ENCODE data around the gene AGPAT3. TPM values are rescaled to one million over a fixed set of nuclear protein-coding genes. Genes with fewer than 3 reads are reported as not detected.

AGPAT3 gene
- total RNA-seq, 1 donor from 2014 or later: 34.4 TPM

DNA sequence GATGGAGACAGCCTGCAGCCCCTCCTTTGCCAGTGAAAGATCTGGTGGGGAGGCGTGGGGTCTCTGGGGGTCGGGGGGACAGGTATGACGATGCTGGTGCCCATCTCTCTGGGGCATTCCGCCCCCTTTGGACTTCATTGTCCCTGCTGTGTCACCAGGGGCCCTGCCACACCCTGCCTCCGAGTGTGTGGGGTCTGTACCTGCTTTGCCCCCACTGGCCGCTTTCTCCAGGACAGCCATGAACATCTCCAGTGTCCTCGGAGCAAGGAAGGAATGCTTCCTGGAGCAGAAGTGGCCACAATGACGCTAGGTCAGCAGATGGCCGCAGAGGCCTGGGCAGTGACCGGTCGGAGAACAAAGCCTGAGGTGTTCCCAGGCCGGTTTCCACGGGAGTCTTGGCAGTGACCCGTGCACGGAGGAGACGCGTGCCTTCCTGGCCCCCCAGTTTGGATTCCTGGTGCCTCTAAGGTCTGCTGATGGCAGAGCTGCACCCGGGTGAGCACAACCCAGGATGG is 128.5 kb downstream of the AGPAT3 start:
- no peak for DNase-seq (ENCODE audit: low read depth in 2 of 2)

- no peak for DNase-seq (ENCODE audit: low read depth in 2 of 2)
These were observed 129.1 kb downstream of the AGPAT3 start for GRCh38 chr21:43994085-43994484.

DNA sequence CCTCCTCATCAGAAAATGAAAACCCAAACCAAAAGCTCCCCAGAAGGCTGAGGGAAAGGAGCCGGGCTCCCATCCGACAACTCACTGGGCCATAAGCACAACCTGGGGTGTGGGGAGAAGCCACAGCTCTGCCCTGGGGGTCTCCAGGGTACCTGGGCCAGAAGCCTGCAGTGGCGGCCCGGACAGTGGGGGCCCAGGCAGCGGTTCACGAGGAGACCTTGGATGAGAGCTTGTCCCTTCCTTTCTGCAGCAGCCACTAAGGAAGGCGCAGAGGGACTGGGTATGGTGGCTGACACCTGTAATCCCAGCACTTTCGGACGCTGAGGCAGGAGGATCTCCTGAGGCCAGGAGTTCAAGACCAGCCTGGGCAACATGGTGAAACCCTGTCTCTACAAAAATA is 129.6 kb downstream of the AGPAT3 start:
- no peak for DNase-seq (ENCODE audit: low read depth in 2 of 2)

DNA sequence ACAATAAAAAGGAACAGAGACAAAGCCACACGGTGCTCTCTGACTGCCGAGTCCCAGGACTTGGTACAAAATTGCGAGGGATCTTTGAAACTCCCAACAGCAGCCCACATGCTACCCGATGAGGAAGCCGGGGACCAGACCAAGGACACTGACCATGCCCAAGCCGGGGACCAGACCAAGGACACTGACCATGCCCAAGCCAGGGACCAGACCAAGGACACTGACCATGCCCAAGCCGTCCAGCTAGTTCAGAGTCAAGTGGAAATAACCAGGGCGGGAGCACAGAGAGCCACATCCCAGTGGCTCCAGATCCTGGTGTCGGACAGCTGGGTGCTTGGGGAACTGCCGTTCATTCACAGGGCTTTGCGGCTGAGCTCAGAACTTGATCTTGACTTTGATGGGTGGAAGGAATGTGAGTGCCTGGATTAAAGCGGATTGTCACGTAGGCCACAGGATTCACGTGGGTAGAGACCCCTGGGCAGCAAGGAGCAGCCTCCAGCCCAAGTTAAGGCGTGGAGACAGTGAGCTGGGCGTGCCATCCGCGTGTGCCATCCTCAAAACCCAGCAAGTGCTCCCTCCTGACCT is 130.6 kb downstream of the AGPAT3 start:
- DNase-seq (ENCODE audit: low read depth in 2 of 2): no peak

DNA sequence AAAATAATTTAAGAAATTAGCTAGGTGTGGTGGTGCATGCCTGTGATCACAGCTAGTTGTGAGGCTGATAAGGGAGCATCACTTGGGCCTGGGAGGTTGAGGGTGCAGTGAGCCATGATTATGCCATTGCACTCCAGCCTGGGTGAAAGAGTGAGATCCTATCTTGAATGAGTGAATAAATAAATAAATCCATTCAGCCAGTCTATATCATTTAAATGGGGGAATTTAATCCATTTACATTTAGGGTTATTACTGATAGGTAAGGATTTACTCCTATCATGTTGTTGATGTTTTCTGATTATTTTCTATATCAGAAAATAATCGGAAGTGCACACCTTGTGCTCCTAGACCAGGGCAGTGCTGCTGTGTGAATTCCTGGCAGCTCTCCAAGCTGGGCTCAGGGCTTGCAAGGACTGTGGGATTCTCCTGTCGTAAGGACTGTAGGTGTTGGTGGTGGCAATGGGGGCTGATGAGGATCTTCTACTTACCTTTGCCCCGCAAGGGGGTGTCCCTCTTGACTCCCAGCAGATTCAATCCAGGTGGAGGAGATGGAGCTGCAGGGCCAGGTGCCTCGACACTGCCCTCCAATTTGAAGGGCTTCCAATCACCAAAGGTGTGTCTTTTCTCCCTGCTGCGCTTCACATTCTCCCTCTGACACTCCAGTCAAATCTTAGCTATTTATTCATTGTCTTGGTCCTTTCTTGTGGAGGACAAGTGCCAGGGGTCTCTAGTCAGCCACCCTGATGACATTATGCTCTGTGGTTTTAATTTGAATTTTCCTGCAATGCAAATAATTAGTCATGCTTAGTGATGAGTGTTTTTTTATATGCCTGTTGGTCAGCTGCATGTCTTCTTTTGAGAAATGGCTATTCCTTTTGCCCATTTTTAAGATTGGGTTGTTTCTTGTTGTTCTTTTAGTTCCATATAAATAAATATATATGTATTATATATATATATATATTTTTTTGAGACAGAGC is 133.0 kb downstream of the AGPAT3 start:
- DNase-seq (ENCODE audit: low read depth in 2 of 2): no peak

- no peak for DNase-seq (ENCODE audit: low read depth in 2 of 2)
These were observed 135.3 kb downstream of the AGPAT3 start for GRCh38 chr21:44000360-44000759.

GRCh38 chr21:44002511-44002910 is 137.5 kb downstream of the AGPAT3 start:
- DNase-seq (ENCODE audit: low read depth in 2 of 2): no peak

DNA sequence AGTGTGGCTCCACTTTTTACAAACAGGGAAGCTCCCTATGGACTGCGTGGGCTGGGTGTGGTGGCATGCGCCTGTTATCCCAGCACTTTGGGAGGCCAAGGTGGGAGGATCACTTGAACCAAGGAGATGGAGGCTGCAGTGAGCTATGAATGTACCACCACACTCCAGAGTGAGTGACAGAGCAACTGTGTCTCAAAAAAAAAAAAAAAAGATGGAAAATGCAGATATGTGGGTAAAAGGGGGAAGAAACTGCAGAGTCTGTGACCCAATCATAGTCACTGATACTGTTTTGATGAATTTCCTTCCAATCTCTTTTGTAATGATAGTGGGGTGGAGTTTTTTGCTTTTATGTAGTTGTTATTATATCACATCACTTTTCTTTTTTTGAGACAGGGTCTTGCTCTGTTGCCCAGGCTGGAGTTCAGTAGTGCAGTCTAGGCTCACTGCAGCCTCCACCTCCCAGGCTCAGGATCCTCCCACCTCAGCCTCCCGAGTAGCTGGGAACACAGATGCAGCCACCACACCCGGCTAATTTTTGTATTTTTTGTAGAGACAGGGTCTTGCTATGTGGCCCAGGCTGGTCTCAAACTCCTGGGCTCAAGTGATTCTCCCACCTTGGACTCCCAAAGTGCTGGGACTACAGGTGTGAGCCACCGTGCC is 138.4 kb downstream of the AGPAT3 start:
- no peak for DNase-seq (ENCODE audit: low read depth in 2 of 2)

DNA sequence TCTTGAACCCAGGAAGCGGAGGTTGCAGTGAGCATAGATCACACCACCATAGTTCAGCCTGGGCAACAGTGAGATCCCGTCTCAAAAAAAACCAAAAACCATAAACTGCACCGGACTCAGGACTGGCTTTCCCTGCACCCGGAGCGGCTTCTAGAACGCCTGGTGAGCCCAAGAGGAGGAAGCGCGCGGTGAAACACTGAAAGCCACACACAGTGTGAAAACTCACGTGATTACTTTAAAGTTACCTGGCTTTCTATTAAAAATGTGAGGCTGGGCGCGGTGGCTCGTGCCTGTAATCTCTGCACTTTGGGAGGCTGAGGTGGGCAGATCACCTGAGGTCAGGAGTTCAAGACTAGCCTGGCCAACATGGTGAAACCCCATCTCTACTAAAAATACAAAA is 140.0 kb downstream of the AGPAT3 start:
- DNase-seq (ENCODE audit: low read depth in 2 of 2): no peak

- DNase-seq (ENCODE audit: low read depth in 2 of 2): no peak
These were observed 140.6 kb downstream of the AGPAT3 start for GRCh38 chr21:44005593-44005992.

- peak in 1 of 2 donors; percentile 77 for DNase-seq (ENCODE audit: low read depth in 2 of 2)
These were observed 141.1 kb downstream of the AGPAT3 start for GRCh38 chr21:44006017-44006619.

DNA sequence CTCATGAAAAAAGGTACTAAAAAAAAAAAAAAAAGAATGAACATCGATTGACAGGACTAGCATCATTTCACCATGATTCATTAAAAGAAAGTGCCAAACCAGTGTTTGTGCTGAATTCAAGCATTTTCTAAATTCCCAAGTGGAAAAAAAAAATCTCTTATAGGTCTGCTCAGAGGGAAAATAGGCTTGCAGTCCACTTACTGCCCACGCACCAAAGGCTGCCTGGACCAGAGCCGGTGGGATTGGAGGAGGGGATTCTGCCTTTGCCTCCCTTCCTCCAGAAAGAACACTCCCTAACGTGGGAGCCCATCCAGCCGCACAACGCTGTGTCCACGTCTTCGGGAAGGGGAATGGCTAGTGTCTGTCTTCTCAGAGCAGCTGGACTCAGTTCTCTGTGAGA is 141.6 kb downstream of the AGPAT3 start:
- DNase-seq (ENCODE audit: low read depth in 2 of 2): no peak

- no peak for DNase-seq (ENCODE audit: low read depth in 2 of 2)
These were observed 145.4 kb downstream of the AGPAT3 start for GRCh38 chr21:44010429-44010828.

GRCh38 chr21:44011123-44011522 is 146.1 kb downstream of the AGPAT3 start:
- DNase-seq (ENCODE audit: low read depth in 2 of 2): no peak

GRCh38 chr21:44011579-44012473 is 146.8 kb downstream of the AGPAT3 start, which contains the start of gene TRAPPC10:
Gene TRAPPC10 (plus strand): TSS chr21:44012309. CDS start chr21:44012494, 185 bp downstream.
- peak in 1 of 2 donors; percentile 82 for DNase-seq (ENCODE audit: low read depth in 2 of 2)

GRCh38 chr21:44012474-44013379 is 147.7 kb downstream of the AGPAT3 start:
- peak in 1 of 2 donors; percentile 52 for DNase-seq (ENCODE audit: low read depth in 2 of 2)

DNA sequence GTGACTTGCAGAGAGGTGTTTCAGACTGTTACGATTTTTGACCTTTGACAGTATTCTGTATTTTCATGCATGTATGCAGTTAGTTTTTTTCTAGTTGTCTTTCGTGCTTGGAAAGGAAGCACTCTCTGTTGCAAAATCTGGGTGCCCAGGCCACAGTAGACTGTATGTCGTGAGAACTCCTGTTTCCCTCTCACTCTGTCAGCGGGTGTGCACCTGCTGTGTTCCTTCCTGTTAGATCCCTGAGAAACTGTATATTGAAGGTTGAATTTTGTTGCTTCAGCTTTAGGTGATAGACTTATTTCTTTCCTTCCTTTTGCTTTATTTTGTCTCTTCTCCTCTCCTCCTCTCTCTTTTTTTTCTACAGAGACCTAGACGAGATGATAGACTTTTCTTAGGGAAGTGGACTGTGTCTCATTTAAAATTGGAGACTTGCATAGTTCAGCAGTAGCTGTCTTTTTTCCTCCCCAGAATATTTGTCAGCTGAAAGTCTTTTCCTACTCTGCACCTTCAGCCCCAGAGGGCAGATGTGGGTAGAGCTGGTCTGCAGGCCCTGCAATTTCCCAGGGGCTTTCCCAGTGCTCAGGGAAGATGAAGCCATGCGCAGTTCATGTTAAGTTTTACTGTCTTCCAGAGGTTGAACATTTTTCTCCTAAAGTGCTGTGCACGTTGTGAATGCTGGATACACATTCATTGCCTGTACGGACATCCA is 148.5 kb downstream of the AGPAT3 start:
- peak in 1 of 2 donors; percentile 46 for DNase-seq (ENCODE audit: low read depth in 2 of 2)

DNA sequence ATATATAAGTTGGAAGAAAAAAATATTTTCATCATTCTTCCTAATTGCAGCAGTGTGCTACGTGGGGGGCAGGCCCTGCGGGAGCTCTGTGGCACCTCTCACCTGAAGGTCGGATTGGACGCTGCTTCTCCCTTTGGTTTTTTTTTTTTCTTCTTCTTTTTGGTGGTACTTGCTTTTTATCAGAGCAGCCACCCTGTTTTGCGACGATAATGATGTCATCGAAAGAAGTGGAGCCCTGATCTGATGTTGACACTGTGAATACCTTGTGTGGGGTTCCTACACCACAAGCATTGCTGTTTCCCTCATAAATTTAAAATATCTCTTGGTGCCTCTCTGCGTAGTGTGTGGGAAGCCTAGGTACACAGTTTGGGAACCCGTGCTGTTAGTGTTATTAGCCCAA is 152.6 kb downstream of the AGPAT3 start:
- no peak for DNase-seq (ENCODE audit: low read depth in 2 of 2)

DNA sequence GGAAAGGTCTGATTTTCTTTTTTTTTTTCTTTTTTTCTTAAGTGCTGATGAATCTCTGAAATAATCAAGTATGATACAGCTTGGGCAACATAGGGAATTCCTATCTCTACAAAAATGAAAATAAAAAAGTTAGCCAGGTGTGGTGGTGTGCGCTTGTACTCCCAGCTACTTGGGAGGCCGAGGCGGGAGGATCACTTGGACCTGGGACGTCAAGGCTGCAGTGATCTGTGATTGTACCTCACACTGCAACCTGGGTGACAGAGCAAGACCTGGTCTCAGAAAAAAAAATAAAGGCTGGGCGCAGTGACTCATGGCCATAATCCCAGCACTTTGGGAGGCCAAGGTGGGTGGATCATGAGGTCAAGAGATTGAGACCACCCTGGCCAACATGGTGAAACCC is 153.1 kb downstream of the AGPAT3 start:
- no peak for DNase-seq (ENCODE audit: low read depth in 2 of 2)

Data from dermis microvascular lymphatic vessel endothelial cell (primary cell).